OCI-M2 (cell line): ENCODE measurements around the gene DEFB126.
"Not testable (repeated sequence)": the region's sequence is repeated elsewhere in the genome, so short reads cannot be mapped to it uniquely, and the experiment has no call there.

Source experiments
- DNase-seq: peaks from one replicate; lab custom pipeline; 2025; ENCODE audit not compliant: unreplicated experiment; lab: John Stamatoyannopoulos, UW

DEFB126 gene

DNA sequence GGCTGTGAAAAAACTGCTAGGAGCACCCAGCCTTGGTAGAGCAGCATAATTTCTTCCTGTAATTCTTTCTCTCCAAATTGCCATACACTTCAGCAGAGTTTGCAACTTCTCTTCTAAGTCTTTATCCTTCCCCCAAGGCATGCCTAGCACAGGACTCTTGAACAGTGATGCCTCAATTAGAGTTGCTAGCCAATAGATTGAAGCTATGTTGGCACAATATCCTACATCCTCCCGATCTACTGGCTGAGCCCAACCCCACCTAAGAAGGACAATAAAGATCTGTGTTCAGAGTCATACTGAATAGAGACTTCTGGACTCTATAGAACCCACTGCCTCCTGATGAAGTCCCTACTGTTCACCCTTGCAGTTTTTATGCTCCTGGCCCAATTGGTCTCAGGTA lies at the start of gene DEFB126:
TSS of gene DEFB126 (plus strand) at position 301 of the 400 bp plus-strand sequence. CDS start at position 340, 39 bp downstream.
- DNase-seq, result no peak

DNA sequence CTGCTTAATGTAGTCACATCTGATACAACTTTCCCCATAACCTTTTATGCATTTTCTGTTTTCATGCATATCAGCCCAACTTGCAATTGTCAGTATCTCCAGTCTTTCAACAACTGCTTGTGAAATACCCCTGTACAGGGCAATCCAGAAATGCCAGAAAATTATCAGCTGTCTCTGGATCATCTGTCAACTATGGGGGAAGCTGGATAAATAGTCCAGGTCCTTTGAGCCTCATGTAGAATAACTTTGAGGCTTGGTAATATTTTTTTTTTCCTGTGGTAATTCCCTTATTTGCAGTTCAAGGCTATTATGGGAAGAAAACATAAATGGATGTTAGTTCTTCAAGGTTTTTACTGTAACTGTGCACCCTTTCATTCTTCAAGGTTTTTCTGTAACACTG lies 48.7 kb upstream of the DEFB126 start:
- DNase-seq, result no peak

DNA sequence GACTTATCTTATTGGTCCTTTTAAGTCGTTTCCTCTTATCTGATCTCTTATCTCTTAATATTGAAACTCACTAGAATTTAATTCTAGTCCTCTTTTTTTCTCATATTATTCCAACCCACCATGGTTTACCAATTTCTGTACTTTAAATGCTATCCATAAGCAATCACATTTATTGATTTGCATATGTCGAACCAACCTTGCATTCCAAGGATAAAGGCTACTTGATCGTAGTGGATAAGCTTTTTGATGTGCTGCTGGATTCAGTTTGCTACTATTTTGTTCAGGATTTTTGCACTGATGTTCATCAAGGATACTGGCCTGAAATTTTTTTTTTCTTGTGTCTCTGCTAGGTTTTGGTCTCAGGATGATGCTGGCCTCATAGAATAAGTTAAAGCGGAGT lies 47.2 kb upstream of the DEFB126 start:
- no peak for DNase-seq

DNA sequence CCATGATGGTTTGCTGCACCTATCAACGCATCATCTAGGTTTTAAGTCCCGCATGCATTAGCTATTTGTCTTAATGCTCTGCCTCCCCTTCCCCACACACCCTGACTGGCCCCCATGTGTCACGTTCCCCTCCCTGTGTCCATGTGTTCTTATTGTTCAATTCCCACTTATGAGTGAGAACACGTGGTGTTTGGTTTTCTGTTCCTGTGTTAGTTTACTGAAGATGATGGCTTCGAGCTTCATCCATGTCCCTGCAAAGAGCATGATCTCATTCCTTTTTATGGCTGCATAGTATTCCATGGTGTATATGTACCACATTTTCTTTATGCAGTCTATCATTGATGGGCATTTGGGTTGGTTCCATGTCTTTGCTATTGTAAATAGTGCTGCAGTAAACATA lies 44.7 kb upstream of the DEFB126 start:
- not testable (repeated sequence) for DNase-seq

DNA sequence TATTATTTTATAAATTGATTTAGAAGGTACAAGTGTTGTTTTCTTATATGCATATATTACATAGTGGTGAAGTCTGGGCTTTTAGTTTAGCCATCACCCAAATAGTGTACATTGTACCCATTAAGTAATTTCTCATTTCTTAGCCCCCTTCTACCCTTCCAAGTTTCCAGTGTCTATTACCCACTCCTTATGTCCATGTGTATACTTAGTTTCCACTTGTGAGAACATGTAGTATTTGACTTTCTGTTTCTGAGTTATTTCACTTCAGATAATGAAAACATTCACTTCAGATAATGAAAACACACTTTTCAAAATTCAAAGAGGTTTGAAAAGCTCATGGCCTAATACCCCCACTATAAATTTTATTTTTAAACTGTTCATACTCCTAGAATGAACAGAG lies 40.4 kb upstream of the DEFB126 start:
- no peak for DNase-seq

GRCh38 chr20:103456-103855 lies 38.9 kb upstream of the DEFB126 start:
- no peak for DNase-seq

- no peak for DNase-seq
These were observed 30.0 kb upstream of the DEFB126 start for GRCh38 chr20:112396-112795.

GRCh38 chr20:117518-117917 lies 24.9 kb upstream of the DEFB126 start:
- DNase-seq, result no peak

DNA sequence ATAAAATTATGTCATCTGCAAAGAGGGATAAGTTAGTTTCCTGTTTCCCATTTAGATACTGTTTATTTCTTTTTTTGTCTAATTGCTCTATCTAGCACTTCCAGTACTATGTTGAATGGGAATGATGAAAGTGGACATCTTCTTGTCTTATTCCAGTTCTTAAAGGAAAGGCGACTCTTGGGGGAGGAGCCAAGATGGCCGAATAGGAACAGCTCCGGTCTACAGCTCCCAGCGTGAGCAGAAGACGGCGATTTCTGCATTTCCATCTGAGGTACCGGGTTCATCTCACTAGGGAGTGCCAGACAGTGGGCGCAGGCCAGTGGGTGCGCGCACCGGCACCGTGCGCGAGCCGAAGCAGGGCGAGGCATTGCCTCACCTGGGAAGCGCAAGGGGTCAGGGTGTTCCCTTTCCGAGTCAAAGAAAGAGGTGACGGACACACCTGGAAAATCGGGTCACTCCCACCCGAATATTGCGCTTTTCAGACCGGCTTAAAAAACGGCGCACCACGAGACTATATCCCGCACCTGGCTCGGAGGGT lies 12.5 kb upstream of the DEFB126 start:
- DNase-seq, result not testable (repeated sequence)

GRCh38 chr20:137668-138490 lies 4.5 kb upstream of the DEFB126 start:
- DNase-seq, result no peak

DNA sequence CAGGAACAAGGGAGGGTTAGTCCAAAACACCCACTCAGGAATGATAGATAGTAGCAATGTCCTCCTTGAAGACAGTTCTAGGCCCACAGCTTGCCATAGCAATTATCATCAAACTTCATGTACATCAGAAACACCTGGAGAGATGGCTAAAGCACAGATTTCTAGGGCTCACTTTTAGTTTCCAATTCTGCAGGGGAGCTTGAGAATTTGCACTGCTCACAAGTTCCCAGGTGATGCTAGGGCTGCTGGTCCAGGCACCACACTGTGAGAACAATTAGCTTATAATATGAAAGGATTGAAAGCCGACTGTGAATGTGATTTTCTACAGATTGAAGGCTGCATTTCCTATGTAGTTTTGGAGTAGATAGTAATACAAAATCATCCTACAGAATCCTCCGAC lies 3.5 kb downstream of the DEFB126 start:
- DNase-seq, result no peak

DNA sequence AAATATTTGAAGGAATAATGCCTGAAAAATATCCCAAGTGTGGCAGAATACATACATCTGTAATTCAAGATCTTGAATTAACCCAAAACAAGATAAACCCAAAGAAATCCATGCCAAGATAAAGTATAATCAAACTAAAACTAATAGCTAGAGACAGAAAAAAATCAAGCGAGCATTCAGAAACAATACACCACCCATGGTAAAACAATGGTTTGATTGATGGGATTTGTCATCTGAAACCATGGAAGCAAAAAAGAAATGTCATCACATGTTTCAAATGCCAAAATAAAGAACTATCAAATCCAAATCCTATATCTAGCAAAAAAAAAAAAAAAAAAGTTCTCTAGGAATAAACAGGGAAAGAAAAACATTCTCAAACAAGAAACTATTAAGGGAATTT lies 9.7 kb downstream of the DEFB126 start:
- no peak for DNase-seq

GRCh38 chr20:157154-157553 lies 14.8 kb downstream of the DEFB126 start, which contains the start of gene DEFB127:
TSS of gene DEFB127 (plus strand) at chr20:157454. CDS start at chr20:157545, 91 bp downstream.
- DNase-seq, result no peak

DNA sequence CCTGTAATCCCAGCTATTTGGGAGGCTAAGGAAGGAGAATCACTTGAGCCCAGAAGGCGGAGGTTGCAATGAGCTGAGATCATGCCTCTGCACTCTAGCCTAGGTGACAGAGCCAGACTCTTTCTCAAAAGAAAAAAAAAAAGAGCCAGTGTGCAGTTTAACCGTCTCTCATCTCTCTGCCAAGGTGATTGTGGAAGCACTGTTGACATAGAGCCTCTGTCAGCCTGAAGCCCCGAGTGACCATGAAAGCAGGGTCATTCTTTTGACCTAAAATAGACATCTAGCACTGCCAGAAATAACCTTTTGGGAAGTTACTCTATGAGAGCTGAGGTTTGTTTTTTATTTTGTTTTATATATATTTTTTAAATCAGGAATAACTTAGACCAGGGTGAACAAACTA lies 22.2 kb downstream of the DEFB126 start:
- no peak for DNase-seq

DNA sequence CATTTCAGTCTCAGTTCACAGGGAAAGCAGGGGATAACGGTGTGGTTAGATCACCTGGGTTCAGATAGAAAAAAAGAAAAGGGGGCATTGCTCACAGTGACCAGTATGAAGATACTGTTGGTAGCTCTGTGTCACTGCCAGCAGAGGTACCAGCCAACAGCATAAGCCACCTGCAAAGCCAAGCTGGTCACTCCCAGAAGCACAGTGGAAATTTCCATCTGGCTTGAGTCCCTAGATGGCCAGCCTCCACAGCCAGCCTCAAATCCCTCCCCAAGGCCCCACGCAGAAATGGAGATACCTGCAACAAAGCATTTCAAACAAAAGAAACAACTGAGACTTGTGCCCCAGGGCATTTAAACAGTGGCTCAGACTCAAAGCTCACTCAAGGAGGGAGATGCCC lies 26.5 kb downstream of the DEFB126 start:
- DNase-seq, result no peak

GRCh38 chr20:184288-184687 lies 41.9 kb downstream of the DEFB126 start:
- no peak for DNase-seq

DNA sequence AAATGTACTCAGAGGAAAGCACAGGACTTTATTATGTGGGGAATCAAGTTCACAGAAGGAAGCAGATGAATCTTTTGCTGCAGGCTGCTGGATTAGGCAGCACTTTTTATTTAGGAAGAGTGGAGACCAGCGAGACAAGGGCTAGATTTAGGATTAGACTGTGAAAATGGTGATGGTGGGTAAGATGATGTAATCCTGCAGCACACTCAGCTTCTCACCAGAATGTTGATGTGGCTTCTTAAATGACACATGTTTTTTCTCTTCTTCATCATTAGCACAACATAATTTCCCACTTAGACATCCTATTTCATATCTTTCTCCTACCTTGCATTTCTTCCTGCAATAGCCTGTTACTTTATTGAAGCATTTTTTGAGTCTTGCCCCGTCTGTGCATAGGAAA lies 45.3 kb downstream of the DEFB126 start:
- no peak for DNase-seq

DNA sequence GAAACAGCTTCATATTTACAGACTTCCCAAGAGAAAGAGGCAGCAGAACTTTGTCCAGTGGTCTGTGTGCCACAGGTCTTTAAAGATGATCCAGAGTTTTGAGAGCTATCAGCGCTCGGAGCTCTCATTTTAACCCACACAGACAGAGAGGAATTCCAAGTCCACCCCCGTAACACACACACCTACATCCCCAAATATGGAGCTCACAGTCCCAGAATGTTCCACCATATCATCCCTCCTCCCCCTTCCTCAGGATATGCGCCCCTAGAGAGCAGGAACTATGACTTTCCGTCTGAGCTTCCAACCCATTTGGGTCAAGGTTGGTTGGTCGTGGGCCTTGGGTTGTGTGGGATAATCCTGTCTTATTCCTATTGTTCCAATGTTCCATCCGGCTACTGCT lies 47.2 kb downstream of the DEFB126 start, which contains the start of gene DEFB128:
TSS of gene DEFB128 (minus strand) at position 101 of the 400 bp plus-strand sequence. CDS start at position 13, 88 bp downstream.
- DNase-seq, result no peak
